ENCODE measurements around the gene DNAJC1.

DNA sequence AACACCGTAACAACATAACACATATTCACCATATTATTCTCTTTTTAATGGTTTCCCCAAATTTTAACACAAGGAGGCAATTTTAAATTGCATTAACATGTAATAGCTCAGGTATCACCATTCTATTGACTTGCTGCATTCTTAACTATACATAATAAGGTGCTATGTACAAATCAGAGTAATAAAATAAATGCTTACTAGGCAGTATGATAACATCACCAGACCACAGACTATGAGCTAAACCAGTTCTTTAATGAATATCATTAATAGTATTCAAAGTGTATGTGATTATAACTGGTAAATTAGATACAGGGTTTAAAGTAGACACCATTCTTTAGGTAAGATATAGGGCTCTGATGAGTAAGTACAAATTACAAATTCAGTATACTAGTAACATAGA is 226.6 kb downstream of the DNAJC1 start:
- TF ChIP-seq, protein P1, sequence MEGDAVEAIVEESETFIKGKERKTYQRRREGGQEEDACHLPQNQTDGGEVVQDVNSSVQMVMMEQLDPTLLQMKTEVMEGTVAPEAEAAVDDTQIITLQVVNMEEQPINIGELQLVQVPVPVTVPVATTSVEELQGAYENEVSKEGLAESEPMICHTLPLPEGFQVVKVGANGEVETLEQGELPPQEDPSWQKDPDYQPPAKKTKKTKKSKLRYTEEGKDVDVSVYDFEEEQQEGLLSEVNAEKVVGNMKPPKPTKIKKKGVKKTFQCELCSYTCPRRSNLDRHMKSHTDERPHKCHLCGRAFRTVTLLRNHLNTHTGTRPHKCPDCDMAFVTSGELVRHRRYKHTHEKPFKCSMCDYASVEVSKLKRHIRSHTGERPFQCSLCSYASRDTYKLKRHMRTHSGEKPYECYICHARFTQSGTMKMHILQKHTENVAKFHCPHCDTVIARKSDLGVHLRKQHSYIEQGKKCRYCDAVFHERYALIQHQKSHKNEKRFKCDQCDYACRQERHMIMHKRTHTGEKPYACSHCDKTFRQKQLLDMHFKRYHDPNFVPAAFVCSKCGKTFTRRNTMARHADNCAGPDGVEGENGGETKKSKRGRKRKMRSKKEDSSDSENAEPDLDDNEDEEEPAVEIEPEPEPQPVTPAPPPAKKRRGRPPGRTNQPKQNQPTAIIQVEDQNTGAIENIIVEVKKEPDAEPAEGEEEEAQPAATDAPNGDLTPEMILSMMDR (IDR thresholded peaks at IDR 0.05; ENCODE audit: extremely low read depth in 1 of 2, insufficient read depth in 1 of 2, low read depth in 1 of 2, low read length in 2 of 2), result no peak
- TF ChIP-seq MYC (IDR thresholded peaks at IDR 0.05; ENCODE audit: low read depth, low read length) (no peak), POLR2A (IDR thresholded peaks at IDR 0.05; ENCODE audit: low read depth, low read length) (no peak), EZH2 (IDR thresholded peaks at IDR 0.05; ENCODE audit: borderline replicate concordance, low read depth, low read length, severe bottlenecking) (no peak)

Data from endothelial cell of umbilical vein (primary cell).